ENCODE results near the gene SPON1.

- TF ChIP-seq EZH2 (IDR thresholded peaks at IDR 0.05; ENCODE audit: low read depth, unreplicated experiment) (no peak), POLR2AphosphoS5 (IDR thresholded peaks at IDR 0.05; ENCODE audit: low read depth) (no peak; the same call in 1 of the 2 replicates), CTCF (conservative IDR thresholded peaks at IDR 0.05; ENCODE audit: low read depth in 2 of 2) (no peak), CREB1 (CRISPR knock-in tag; IDR thresholded peaks at IDR 0.05; ENCODE audit: low read depth) (no peak), STAT1 (IDR thresholded peaks at IDR 0.05; ENCODE audit: unreplicated experiment) (no peak), ZNF114 (CRISPR knock-in tag; IDR thresholded peaks at IDR 0.05) (no peak), EZH2phosphoT487 (IDR thresholded peaks at IDR 0.05; ENCODE audit: unreplicated experiment) (no peak), ETS1 (IDR thresholded peaks at IDR 0.05) (no peak), NANOG (IDR thresholded peaks at IDR 0.05; ENCODE audit: borderline replicate concordance) (no peak)
- TF ChIP-seq, protein P1, sequence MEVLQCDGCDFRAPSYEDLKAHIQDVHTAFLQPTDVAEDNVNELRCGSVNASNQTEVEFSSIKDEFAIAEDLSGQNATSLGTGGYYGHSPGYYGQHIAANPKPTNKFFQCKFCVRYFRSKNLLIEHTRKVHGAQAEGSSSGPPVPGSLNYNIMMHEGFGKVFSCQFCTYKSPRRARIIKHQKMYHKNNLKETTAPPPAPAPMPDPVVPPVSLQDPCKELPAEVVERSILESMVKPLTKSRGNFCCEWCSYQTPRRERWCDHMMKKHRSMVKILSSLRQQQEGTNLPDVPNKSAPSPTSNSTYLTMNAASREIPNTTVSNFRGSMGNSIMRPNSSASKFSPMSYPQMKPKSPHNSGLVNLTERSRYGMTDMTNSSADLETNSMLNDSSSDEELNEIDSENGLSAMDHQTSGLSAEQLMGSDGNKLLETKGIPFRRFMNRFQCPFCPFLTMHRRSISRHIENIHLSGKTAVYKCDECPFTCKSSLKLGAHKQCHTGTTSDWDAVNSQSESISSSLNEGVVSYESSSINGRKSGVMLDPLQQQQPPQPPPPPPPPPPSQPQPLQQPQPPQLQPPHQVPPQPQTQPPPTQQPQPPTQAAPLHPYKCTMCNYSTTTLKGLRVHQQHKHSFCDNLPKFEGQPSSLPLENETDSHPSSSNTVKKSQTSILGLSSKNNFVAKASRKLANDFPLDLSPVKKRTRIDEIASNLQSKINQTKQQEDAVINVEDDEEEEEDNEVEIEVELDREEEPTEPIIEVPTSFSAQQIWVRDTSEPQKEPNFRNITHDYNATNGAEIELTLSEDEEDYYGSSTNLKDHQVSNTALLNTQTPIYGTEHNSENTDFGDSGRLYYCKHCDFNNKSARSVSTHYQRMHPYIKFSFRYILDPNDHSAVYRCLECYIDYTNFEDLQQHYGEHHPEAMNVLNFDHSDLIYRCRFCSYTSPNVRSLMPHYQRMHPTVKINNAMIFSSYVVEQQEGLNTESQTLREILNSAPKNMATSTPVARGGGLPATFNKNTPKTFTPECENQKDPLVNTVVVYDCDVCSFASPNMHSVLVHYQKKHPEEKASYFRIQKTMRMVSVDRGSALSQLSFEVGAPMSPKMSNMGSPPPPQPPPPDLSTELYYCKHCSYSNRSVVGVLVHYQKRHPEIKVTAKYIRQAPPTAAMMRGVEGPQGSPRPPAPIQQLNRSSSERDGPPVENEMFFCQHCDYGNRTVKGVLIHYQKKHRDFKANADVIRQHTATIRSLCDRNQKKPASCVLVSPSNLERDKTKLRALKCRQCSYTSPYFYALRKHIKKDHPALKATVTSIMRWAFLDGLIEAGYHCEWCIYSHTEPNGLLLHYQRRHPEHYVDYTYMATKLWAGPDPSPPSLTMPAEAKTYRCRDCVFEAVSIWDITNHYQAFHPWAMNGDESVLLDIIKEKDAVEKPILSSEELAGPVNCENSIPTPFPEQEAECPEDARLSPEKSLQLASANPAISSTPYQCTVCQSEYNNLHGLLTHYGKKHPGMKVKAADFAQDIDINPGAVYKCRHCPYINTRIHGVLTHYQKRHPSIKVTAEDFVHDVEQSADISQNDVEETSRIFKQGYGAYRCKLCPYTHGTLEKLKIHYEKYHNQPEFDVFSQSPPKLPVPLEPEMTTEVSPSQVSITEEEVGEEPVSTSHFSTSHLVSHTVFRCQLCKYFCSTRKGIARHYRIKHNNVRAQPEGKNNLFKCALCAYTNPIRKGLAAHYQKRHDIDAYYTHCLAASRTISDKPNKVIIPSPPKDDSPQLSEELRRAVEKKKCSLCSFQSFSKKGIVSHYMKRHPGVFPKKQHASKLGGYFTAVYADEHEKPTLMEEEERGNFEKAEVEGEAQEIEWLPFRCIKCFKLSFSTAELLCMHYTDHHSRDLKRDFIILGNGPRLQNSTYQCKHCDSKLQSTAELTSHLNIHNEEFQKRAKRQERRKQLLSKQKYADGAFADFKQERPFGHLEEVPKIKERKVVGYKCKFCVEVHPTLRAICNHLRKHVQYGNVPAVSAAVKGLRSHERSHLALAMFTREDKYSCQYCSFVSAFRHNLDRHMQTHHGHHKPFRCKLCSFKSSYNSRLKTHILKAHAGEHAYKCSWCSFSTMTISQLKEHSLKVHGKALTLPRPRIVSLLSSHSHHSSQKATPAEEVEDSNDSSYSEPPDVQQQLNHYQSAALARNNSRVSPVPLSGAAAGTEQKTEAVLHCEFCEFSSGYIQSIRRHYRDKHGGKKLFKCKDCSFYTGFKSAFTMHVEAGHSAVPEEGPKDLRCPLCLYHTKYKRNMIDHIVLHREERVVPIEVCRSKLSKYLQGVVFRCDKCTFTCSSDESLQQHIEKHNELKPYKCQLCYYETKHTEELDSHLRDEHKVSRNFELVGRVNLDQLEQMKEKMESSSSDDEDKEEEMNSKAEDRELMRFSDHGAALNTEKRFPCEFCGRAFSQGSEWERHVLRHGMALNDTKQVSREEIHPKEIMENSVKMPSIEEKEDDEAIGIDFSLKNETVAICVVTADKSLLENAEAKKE (CRISPR knock-in tag; IDR thresholded peaks at IDR 0.05): no peak
- TF ChIP-seq, protein P2, sequence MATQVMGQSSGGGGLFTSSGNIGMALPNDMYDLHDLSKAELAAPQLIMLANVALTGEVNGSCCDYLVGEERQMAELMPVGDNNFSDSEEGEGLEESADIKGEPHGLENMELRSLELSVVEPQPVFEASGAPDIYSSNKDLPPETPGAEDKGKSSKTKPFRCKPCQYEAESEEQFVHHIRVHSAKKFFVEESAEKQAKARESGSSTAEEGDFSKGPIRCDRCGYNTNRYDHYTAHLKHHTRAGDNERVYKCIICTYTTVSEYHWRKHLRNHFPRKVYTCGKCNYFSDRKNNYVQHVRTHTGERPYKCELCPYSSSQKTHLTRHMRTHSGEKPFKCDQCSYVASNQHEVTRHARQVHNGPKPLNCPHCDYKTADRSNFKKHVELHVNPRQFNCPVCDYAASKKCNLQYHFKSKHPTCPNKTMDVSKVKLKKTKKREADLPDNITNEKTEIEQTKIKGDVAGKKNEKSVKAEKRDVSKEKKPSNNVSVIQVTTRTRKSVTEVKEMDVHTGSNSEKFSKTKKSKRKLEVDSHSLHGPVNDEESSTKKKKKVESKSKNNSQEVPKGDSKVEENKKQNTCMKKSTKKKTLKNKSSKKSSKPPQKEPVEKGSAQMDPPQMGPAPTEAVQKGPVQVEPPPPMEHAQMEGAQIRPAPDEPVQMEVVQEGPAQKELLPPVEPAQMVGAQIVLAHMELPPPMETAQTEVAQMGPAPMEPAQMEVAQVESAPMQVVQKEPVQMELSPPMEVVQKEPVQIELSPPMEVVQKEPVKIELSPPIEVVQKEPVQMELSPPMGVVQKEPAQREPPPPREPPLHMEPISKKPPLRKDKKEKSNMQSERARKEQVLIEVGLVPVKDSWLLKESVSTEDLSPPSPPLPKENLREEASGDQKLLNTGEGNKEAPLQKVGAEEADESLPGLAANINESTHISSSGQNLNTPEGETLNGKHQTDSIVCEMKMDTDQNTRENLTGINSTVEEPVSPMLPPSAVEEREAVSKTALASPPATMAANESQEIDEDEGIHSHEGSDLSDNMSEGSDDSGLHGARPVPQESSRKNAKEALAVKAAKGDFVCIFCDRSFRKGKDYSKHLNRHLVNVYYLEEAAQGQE (IDR thresholded peaks at IDR 0.05; ENCODE audit: unreplicated experiment): no peak
These were observed 305.5 kb downstream of the SPON1 start for GRCh38 chr11:14267861-14268635.
